KMS-11 (cell line): ENCODE results near the gene ABHD5.

ENCODE experiments used
- H2AFZ ChIP-seq: fragments of 200-600 bp; sonication (generic); 2 replicates; pipeline ENCODE4 v1.6.1; 2016; ENCODE audit warnings: antibody characterized with exemption, mixed run types, low read depth
- H3K27ac ChIP-seq: fragments of 200-600 bp; sonication (generic); 2 replicates; pipeline ENCODE4 v1.6.1; 2016; ENCODE audit warnings: mild to moderate bottlenecking, mixed run types
- H3K27me3 ChIP-seq: fragments of 200-600 bp; sonication (generic); 2 replicates; pipeline ENCODE4 v1.6.1; 2017; ENCODE audit warnings: mild to moderate bottlenecking, low read depth, mixed run types, moderate library complexity; ENCODE audit not compliant: insufficient read depth
- H3K36me3 ChIP-seq: fragments of 200-600 bp; sonication (generic); 2 replicates; pipeline ENCODE4 v1.6.1; 2017; ENCODE audit warnings: mild to moderate bottlenecking, mixed run types; ENCODE audit not compliant: insufficient read depth
- H3K4me1 ChIP-seq: fragments of 200-600 bp; sonication (generic); 2 replicates; pipeline ENCODE4 v1.6.1; 2016; ENCODE audit warnings: mild to moderate bottlenecking, low read depth, mixed run types; ENCODE audit not compliant: poor library complexity, severe bottlenecking
- H3K4me2 ChIP-seq: fragments of 200-600 bp; sonication (generic); 2 replicates; pipeline ENCODE4 v1.7.0; 2016; ENCODE audit warnings: mild to moderate bottlenecking, mixed run types
- H3K4me3 ChIP-seq: fragments of 200-600 bp; sonication (generic); IDR thresholded peaks from 2 replicates; pipeline ENCODE4 v1.6.1; 2017; ENCODE audit warnings: low read depth, low read length, mixed read lengths; ENCODE audit not compliant: insufficient read depth
- H3K79me2 ChIP-seq: fragments of 200-600 bp; sonication (generic); 2 replicates; pipeline ENCODE4 v1.6.1; 2016; ENCODE audit warnings: low read depth, mixed run types; ENCODE audit not compliant: insufficient read depth
- H3K9ac ChIP-seq: fragments of 200-600 bp; sonication (generic); 2 replicates; pipeline ENCODE4 v1.6.1; 2016; ENCODE audit warnings: mild to moderate bottlenecking, mixed run types
- H4K20me1 ChIP-seq: fragments of 200-600 bp; sonication (generic); 2 replicates; pipeline ENCODE4 v1.6.1; 2016; ENCODE audit warnings: mild to moderate bottlenecking, mixed run types; ENCODE audit not compliant: insufficient read depth
- CTCF ChIP-seq: fragments of 200-600 bp; sonication (generic); conservative IDR thresholded peaks from 2 replicates; pipeline ENCODE4 v1.6.1; 2017; ENCODE audit warnings: low read depth, mild to moderate bottlenecking, antibody characterized with exemption, low read length, moderate library complexity, mixed read lengths

The ABHD5 gene

DNA sequence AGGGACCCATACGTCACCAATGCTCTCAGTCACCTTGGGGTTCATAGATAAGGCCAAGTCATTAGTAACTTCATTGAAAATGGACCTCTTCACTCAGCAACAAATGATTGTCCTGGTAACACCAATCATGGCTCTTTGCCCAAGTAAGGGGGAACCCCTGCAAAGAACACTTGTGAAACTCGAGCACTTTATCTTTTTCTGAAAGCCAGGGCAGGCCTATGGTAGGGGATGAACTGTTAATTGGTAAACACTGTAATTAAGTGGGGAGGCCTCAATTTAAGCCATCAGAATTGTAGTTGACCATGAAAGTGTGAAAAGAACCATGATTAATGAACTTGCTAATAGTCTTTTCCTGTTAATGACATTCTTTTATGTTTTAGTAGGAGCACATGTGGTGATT lies 73.3 kb downstream of the ABHD5 start:
- H3K27ac ChIP-seq: no peak overlapping the region
- no peak overlapping the region for H3K4me3 ChIP-seq
- no peak for TF ChIP-seq CTCF
- no peaks in the 10 kb centered on the region for H3K4me1 ChIP-seq
- no peaks in the 10 kb centered on the region for H3K27me3 ChIP-seq
- no peak overlapping the region for H3K4me2 ChIP-seq
- H3K36me3 ChIP-seq: no peaks in the 10 kb centered on the region
- no peaks in the 10 kb centered on the region for H4K20me1 ChIP-seq
- H3K79me2 ChIP-seq: no peaks in the 10 kb centered on the region
- H3K9ac ChIP-seq: no peak overlapping the region
- H2AFZ ChIP-seq: no peak overlapping the region

GRCh38 chr3:43764471-43764870 lies 73.7 kb downstream of the ABHD5 start:
- no peaks in the 10 kb centered on the region for H4K20me1 ChIP-seq
- H3K79me2 ChIP-seq: no peaks in the 10 kb centered on the region
- H2AFZ ChIP-seq: no peak overlapping the region
- no peak overlapping the region for H3K4me3 ChIP-seq
- no peaks in the 10 kb centered on the region for H3K36me3 ChIP-seq
- no peaks in the 10 kb centered on the region for H3K4me1 ChIP-seq
- no peaks in the 10 kb centered on the region for H3K27me3 ChIP-seq
- no peak overlapping the region for H3K4me2 ChIP-seq
- no peak overlapping the region for H3K9ac ChIP-seq
- no peak for TF ChIP-seq CTCF
- H3K27ac ChIP-seq: no peak overlapping the region

DNA sequence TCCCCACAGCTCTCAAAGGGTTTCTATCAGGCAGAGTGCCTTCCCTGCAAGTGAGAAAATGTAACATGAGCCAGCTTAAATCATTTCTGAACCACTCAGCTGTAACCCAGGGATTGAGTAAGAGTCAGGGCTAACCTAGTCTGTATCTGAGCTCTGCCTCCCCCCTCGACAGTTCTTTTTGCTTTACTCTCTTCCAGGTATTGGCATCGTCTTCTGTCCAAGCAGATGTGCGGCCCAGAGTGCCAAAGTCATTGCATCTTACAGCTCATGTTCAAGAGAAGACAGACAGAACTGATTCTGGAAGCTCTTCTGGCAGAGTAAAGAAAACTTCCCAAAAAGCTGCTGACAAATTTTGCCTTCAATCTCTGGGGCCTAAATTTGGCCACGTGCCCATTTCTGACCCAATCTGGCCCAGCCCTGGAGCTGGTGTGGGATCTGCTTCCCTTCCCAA lies 74.8 kb downstream of the ABHD5 start:
- Histone ChIP-seq H3K36me3 (no peaks in the 10 kb centered on the region), H2AFZ (no peak overlapping the region), H3K4me3 (no peak overlapping the region), H3K4me2 (no peak overlapping the region), H3K4me1 (no peaks in the 10 kb centered on the region), H3K27ac (no peak overlapping the region), H4K20me1 (no peaks in the 10 kb centered on the region), H3K9ac (no peak overlapping the region), H3K79me2 (no peaks in the 10 kb centered on the region), H3K27me3 (no peaks in the 10 kb centered on the region)
- TF ChIP-seq CTCF: no peak

GRCh38 chr3:43766672-43767465 lies 76.1 kb downstream of the ABHD5 start:
- H3K27ac ChIP-seq: no peak overlapping the region
- no peak overlapping the region for H3K4me2 ChIP-seq
- H3K4me3 ChIP-seq: no peak overlapping the region
- no peaks in the 10 kb centered on the region for H3K4me1 ChIP-seq
- H3K79me2 ChIP-seq: no peaks in the 10 kb centered on the region
- H2AFZ ChIP-seq: no peak overlapping the region
- no peak for TF ChIP-seq CTCF
- H3K27me3 ChIP-seq: no peaks in the 10 kb centered on the region
- no peaks in the 10 kb centered on the region for H3K36me3 ChIP-seq
- H3K9ac ChIP-seq: no peak overlapping the region
- H4K20me1 ChIP-seq: no peaks in the 10 kb centered on the region
